Raji (cell line): ENCODE measurements around the gene RUNX2.

ENCODE experiments used
- POLR2A ChIP-seq: IDR thresholded peaks from 2 replicates; pipeline ENCODE4 v1.6.1; 2011; ENCODE audit warnings: low read depth, low read length, control low read depth; ENCODE audit not compliant: insufficient read depth

The RUNX2 gene

DNA sequence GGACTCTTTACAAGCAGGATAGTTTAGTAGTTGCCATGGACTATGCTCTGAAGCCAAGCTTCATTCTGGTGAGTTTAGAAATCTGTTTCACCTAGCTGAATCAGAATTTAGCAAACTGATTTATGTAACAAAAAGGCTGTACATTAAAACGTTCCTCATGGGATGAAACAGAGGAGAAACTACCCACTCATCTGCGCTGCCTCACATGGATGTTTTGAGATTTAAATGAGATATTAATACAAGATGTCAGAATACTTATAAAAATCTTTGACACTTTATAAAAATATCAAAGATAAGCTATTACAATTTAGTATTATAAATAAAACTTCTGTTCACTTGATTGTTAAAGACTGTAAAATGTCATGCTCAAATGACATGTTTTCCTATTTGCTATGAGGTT, 16.8 kb downstream of the RUNX2 start:
- no peak for TF ChIP-seq POLR2A

DNA sequence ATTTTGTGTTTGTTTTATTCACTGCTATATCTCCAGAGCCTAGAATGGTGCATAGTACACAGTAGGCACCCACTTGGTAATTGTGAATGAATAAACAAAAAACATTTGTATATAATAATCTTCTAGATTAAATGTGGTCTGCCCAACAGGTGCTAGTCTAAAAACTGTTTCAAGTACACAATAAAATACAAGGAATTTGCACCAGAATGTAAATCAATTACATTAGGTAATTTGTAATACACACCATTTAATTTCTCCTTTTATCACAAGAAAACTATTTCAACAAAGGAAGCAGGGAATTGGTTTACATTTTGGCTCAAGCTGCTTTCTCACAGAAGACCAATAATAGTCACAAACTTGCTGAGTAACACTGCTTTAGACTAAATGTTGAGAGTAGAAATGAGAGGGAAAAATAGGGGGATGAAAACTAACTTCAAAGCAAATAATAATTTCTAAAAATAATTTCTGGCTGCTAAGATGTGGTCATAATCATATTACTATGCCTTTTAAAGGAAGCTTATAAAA, 22.1 kb downstream of the RUNX2 start:
- no peak for TF ChIP-seq POLR2A

DNA sequence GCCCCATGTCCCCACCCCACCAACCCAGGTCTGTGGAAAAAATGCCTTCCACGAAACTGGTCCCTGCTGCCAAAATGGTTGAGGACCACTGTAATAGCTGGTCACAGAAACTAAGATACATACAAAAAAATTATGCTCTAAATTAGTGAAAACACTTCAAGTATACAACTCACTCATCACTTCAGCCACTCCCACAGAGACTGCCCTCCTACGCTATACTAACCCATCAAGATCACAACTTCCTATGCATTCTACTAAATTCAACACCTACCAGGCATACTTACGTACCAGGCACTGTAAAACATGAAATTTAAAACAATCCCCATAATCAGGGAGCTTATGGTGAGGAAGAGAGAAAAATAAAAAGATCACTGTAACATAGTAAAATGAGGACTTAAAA, 22.9 kb downstream of the RUNX2 start:
- TF ChIP-seq POLR2A = no peak

DNA sequence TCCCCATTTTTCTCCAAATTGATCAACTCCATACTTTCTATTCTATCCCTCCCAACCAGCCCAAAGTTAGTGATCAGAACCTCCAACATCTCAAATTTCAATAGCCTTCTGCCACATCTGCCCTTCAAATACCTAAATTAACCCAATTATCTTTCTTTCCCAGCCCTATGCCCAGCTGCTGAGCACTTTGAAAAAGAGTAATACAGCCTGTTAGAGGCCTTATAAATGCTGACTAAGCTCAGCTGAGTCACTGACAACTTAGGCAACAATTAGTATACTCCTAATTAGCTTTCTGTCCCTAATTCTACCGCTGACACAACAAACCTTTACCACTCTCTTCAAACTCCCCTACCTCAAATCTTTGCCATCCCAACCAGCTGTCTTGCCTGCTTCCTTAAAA, 23.5 kb downstream of the RUNX2 start:
- TF ChIP-seq POLR2A = no peak

DNA sequence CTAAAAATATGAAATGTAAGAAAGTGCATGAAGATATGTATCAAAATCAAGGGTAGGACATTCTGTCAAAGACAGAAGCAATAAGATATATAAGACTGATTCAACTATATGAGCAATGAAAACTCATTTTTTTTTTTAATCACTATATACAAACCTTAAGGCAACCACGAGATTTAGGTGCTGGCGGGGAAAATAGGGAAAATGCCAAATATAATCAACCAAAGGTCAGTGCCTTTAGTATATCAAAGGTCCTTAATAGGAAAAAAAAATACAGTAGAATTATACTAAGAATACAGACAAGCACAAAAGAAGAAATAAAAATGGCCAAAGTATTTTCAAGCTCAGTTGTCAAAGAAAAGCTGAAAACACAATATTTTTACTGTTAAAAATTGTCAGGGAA, 25.5 kb downstream of the RUNX2 start:
- TF ChIP-seq POLR2A = no peak

DNA sequence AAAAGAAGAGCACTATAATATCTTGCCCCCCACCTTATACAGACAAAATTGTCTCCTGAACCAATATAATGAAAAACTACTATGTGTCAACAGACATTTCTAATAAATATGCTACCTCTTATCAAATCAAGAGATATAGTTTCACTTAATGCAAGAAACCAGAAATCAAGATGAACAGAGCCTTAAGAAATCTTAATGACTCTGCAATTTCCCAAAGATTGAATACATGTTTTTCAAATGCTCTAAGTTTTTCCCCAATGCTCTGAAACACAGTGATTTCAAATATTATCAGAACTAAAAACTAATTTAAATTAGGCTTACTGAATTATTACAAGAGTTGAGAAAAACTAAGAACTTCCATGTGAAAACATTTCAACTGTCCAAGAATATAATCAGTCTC, 36.3 kb downstream of the RUNX2 start:
- no peak for TF ChIP-seq POLR2A

DNA sequence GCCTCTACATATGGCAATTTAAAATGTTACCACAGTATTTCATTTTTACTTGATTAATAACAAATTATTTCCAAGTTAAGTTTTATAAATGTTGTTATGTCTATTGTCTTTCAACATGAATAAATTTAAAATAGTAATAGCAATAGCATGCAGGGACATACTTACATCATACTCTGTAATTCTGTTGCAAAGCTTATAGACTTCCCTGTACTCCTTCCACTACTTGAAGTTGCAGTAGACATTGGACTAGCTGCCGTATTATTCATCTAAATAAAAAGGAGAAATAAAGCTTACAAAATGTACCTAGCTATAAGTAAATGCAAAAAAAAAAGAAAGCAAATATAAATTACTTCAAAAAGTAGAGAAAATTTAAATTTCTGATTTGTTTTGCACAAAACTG, 36.9 kb downstream of the RUNX2 start:
- no peak for TF ChIP-seq POLR2A

DNA sequence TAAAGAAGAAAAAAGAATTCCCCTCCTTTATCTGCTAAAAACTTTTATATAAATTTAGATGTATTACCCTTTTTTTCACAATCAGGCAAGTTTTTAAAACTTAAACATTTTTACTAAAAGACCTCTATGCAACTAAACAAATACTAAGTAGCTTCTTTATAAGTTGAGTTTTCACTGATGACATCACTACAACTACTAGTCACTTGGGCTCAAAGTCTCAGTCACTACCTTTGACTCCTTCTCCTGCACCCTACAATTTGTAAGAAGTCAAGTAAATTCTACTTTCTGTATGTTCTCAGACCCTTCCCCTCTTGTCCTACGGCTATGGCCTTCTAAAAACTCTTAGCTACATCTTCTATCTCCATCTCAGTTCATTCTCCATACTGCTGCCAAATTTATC, 38.4 kb downstream of the RUNX2 start:
- TF ChIP-seq POLR2A = no peak

DNA sequence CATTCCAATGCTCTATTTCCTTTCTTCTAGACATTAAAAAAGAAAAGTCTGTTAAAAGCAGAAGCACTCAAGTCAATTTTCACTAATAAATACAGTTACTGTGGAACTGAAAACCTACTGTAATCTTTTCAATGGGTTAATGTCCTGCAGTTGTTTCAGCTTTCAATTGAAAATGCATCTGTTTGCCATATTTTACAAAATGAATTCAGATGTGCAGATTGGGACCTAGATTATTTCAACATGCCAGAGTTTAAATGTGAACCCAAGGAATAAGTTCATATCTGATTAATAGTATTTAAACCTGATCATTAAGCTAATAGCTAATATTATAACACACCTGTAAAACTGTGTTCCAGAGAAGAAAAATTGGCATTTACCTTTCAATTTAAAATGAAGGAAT, 39.9 kb downstream of the RUNX2 start:
- TF ChIP-seq POLR2A = no peak

DNA sequence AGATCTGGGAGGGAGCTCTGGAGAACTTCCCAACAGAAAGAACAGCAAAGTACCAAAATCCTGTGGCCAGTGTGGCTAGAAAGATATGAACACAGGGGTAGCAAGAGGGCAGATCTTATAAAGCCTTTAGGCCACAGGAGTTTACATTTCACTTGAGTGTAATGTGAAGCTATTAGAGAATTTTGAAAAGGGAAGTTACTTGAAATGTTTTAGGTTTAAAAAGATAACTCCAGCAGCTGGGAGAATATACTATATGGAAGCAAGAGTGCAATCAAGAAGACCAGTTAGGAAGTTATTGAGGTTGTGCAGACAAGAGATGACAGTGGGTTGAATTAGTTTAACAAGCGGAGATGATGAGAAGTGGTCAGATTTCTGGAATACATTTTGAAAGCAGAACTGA, 41.7 kb downstream of the RUNX2 start:
- no peak for TF ChIP-seq POLR2A

DNA sequence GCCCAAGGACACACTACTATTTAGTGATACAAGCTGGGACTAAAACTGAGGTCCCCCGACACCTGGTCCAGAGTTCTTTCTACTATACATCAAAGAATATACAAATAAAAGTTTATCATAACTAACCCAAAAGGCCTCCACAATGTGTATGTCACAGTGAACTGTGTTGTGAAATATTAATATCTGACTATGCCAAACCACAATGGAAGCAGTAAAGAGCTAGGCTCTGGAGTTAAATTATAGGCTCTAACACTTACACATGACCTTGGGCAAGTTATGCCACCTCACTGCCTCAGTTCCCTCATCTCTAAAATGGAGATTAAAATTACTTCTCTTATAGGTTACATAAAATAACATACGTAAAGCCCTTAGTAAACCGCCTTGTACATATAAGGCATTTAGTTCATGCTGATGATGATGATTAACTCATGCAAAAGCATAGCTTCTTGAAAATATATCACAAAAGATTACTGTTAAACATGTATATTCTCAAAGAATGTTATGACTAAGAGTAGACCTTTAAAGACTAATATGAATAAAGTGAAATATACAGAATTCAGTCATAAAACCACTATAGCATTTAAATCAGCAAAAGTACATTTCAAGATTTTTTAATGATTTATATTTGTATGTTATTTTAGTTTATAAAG, 43.9 kb downstream of the RUNX2 start:
- no peak for TF ChIP-seq POLR2A

DNA sequence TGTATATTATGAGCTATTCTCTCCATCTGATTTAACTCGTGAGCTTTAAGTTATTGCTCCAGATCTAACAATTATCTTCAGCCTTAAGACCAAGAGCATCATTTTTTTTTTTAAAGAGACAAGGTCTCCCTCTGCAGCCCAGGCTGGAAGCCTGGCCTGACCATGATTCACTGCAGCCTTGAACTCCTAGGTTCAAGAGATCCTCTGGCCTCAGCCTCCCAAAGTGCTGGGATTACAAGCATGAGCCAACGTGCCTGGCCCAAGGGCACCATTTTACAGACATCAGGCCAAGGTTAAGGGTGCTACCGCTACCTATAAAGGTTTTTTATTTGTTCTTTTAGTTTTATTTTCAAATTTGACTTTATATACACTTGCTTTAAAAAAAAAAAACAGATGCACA, 47.3 kb downstream of the RUNX2 start:
- TF ChIP-seq POLR2A = no peak

DNA sequence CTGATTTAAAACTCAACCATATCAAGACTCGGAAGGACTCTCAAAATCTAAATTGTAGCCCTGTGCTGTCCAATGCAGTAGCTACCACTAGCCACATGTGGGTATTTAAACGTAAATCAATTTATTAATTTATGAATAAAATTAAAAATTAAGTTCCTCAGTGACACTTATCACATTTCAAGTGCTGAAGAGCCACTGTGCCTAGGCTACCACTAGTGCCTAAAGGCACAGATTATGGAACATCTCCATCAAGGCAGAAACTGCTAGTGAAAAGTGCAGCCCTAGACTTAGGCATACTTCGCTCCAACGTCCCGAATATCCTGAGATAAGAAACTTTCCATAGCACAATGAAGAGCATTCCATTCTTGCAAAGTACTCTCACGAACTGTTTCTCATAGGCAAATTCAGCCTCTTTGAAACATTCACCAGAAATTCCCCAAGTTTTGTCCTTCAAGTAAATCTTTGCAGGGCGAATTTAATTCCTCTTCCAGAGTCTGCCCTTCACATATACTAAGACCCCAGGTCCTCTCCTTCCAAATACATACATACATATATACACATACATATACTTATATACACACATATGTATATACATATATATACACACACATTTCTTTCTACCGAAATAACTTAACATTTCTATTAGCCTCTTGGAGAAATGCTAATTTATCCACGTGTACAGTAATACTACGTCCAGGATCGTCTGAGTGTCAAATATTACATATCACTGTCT, 48.3 kb downstream of the RUNX2 start:
- no peak for TF ChIP-seq POLR2A

DNA sequence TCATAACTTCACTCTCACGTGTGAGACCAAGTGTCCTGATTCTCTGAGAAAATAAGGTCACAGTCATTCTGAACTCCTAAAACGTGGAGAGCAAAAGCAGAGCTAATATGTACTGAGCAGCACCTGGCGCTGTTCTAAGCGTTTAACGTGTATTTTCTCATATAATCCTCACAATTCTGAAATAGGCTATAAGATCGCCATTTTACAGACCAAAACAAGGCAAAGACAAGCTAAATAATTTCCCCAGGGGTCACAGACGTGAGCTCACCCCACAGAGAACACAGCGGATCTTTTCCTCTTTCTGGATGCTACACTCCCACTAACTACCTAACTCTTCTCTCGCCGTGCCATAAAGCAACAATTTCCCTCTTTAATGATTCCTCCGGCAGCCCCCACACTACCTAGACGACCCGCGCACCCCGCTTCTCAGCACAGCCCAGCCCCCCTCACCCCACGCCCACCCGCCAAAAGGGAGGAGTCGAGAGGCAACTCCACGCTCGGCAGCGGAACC, 49.0 kb downstream of the RUNX2 start:
- no peak; the same call in 1 of the 2 replicates for TF ChIP-seq POLR2A

DNA sequence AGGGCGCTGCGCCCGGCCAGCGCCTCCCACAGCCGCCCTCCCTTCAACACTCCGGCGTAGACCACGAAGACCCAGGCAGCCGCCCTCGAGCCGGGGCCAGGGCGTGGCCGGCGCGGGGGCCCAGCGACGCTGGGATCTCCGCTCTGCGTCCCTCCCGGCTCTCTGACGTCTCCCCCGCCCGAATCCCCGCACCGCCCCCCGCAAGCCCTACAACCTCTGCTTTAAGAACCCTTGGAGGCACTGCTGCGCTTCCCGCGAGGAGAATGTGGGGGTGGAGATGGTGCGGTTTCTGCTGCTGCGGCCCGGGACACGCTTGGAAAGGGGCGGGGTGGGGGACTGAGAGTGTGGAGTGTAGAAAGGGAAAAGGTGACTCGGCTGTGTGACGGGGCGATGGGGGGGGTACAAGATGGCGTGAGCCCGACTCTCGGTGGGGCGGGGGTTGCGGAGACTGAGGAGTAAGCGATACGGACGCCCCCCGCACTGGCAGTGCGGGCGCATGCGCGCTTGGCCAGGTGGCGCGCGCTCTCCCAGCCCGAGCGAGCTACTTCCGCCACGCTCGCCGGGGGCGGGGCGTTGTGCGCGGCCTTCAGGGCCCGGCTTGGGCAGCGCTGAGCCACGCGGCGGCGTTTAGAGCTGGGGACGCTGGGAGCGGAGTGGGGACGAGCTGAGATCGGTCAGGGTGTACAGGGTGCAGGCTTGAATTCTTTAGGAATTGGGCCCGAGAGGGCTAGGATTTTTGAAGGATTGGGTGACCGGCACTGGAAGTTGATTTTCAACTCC, 49.6 kb downstream of the RUNX2 start, which contains the start of gene SUPT3H:
SUPT3H (minus strand) TSS at position 381 of the 780 bp plus-strand sequence.
- TF ChIP-seq POLR2A = peak; percentile 75
